NCI-H1105 (cell line): ENCODE data around the gene BORCS6.

Experiments
- DNase-seq: peaks from one replicate; lab custom pipeline; 2025; lab: John Stamatoyannopoulos, UW

Gene BORCS6

DNA sequence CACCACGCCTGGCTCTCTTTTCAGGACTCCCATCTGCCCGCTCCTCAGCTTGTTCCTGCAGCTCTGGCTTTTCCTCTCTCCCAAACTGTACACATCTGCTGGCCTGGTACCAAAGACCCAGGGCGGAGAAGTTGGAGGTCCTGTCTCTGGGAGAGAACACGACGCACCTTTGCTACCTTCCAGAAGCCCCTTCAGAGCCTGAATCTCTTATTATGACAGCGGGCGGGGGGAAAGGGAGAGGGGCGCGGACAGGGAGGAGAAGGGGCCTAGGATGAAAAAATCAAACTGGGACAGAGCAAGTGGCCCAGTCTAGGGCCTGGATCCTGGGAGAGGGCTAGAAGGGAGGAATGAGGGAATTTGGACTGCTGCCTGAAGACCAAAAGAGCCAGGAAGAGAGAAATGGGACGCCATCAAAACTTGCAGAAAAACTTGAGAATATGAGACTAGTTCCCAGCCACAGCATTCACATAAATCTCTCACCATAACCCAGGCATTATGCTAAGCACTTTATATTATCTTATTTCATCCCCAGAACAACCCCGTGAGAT, 35.3 kb downstream of the BORCS6 start:
- no peak for DNase-seq

DNA sequence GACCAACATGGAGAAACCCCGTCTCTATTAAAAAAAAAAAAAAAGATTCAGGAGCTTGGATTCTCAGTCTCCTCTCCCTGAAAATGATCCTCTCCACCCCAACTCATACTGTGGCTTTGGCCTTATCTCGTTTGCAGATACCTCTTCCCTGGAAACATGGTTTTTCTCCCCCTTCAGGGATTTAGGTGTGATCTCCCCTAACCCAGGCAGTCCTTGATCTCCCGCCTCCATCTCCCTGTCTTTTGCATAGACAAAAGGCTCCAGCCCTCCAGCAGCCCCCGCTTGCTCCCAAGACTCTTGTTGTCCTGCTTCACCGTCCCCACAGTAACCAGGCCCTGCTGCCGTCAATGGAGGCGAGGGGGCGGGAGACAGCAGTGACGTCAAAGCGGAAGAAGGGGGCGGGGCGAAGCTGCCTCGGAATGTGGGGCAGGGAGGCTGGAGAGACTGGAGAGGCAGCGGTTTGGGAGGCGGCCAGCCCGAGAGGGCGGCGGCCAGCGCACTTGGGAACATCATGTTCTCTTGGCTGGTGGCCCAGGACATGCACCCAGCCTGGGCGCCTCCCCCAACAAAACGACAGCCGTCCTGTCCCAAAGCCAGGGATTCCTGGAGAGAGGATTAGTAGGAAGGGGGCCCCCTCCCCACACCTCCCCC, 35.9 kb downstream of the BORCS6 start:
- peak; percentile 64 for DNase-seq

DNA sequence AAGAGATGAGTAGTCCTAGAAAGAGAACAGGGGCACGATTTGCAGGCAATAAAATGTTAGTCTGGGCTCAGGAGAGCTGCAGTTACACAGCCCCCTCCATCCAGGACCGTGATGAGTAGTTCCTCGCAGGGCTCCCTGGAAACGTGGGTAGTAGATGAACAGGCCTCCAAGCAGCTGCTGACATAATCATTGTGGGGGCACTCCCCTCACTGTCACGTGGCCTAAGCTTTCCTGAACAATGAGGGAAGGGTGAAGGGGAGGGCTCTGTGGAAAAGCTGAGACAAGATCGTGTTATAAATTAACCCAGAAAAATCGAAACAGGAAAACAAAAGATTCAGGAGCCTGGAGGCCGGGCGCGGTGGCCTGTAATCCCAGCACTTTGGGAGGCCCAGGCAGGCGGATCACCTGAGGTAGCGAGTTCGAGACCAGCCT, 36.4 kb downstream of the BORCS6 start:
- DNase-seq = no peak

DNA sequence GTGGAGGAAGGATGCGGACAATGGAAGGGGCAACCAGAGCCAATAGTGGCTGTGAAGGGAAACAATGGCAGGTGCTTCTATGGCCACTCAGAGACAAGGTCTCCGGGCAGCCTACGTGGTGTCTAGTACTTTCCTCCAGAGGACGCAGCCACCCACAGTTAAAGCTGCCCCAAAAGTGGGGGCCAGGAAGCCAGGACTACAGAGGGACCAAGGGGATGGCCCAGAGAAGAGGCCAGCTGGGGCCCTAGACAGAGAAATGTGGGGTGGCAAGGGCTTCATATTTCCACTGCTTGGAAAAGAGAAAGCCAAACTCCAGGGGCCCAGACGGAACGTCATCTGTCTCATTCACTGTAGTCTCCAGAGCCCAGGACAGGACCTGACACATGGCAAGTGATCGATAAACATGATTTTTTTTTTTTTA, 36.9 kb downstream of the BORCS6 start:
- no peak for DNase-seq

DNA sequence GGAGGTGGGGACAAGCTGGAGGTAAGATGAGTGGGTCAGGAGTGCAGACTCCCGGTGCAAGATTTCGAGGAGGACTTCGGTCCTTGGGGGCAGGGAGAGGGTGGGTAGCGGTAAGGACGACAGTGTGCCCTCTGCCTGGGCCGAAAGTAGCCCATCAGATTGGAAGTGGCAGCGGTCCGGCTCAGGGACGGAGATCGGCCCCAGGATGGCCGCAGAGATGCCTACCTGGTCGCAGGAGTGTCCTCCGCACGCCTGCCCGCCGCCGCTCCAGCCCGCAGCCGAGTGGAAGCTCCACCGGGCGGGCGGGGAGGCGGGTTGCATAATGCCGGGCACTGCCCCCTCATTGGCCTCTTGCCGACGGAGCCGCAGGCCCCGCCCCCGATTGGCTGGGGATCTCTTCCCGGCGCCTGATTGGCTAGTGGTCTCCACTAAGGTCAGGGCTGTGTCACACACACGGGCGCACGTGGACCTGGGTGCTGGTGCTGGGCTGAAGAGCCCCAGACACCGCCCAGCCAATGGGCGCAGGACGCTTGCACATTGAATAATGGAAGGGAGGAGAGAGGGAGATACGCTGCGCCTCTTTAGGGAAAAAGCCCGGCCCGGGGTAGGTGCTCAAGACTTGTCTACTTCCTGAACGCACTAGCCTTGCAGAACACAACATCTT, 37.7 kb downstream of the BORCS6 start, which contains the start of gene PER1:
PER1 (minus strand) TSS at position 293 of the 664 bp plus-strand sequence. CDS start 1,698 bp downstream, outside the sequence.
- DNase-seq = peak; percentile 92

DNA sequence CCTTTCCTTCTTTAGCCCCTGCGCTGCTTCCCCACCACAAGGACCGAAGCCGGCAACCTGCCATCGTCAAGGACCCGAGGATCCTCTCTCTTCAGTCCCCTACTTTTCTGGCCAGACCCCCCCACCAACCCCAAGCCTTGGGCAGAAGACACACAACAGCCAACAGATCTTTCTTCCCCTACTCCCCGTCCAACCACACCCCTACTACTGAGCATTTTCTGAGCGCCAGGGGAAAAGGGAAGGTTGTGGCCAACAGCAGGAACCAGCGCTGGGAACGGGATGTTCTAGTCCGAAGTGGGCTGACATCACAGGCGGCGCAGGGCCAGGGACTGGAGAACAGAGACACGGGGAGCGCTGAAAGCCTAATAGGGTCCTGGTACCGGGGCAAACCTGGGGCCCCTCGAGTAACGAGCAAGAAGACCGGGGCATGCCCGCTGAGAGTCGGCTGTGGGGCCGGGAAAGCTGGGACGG, 38.3 kb downstream of the BORCS6 start:
- peak; percentile 23 for DNase-seq

DNA sequence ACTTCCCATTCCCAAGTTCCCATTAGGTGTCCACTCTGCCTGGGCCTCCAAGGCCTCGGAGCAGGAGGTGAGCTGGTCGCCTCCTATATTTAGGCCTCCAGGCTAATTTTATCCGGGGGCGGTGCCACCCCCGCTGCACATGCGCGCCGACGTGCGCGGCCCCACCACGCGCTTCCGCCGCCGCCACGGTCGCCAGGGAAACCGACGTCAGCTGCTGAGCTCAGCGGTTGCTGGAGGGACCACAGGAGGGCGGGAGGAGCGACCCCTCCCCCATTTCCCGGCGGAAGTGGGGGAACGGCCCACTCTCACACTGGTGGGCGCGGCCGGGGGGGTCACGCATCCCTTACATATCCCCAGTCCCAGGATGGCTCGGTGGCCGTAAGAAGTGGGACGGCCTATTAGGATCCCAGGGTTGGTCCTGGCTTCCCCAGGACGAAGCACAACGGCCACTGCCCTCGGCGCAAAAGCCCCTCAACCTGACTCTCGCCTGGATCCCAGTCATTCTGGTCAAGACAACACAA, 38.8 kb downstream of the BORCS6 start:
- DNase-seq = peak; percentile 91

DNA sequence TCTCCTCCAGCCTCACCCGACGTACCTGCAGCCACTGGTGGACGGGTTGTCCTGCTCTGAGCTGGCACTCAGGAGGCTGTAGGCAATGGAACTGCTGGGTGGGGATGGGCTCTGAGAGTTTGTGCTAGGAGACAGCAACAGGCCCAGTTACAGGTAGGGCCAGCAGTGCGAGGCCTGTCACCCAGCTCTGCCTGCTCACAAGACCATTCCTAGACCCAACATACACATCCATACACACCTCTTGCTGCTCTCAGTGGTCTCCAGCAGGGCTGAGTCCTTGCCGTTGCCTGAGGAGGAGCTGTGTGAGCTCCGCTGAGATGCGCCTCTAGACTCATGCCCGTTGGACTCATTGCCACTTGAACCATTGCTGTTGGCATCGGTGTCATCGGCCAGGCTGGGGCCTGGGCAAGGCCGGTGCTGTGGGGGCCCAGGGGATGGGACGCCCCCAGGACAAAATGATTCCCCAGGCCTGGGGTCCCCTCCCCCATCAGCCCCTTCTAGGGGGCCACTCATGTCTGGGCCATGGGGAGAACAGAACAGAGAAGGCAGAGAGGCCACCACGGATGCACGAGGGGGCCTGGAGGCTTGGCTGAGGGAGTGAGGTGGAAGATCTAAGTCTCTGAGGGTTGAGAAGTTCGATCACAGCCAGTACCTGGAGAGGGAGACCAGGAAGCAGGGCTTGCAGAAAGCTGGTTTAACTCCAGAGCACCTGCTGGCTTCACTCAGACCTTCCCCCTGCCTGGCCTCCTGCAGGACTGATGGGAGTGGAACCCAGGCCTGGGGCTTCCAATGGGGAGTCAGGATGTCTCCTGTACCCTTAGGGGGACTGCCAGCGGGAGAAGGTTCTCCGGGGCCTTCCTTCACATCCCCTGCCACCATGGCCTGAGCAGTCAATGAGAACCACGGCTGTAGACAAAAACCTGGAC, 39.5 kb downstream of the BORCS6 start:
- no peak for DNase-seq

DNA sequence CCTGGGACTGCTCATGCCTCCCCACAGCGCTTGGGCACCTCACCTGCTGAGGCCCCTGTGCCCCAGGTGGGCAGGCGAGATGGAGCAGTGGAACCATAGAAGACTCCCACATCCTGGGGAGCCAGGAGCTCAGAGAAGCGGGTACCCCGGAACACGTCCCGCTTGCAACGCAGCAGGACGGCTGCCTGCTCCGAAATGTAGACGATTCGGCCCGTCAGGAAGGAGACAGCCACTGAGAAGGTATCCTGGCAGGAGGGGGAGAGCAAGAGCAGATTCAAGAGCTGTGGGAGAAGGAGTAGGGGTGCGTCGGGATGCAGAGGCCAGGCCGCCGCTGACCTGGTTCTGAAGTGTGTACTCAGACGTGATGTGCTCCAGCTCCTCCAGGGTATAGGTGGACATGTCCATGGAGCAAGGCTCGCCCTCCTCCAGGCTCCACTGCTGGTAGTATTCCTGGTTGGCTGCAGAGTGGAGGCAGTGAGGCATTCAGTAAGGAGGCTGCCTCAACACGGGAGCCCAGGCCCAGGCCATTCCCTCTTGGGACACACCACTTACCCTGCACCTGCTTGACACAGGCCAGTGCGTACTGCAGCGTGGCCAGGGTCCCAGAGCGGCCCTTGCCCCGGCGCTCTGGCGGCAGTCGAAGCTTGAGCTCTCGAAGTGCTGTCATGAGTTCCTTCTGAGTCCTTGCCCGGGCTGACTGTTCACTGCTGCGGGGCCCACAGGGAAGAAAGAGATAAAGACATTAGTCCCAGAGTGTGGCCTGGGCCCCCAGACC, 40.4 kb downstream of the BORCS6 start:
- DNase-seq = no peak

DNA sequence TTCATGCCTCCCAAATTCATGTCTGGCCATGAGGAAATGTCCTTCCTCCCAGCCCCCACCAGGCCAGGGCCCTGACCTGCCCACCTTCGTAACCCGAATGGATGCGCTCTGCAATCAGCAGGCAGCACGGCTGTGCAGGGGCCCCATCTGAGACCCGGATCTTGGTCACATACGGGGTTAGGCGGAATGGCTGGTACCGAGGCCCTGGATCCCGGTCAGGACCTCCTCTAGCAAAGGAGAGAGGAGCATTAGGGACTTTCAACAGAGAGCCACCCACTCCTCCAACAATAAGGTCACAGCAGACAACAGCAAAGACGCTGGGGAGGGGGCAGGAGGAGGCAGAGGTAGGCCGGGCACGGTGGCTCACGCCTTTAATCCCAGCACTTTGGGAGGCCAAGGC, 41.4 kb downstream of the BORCS6 start:
- DNase-seq = no peak

DNA sequence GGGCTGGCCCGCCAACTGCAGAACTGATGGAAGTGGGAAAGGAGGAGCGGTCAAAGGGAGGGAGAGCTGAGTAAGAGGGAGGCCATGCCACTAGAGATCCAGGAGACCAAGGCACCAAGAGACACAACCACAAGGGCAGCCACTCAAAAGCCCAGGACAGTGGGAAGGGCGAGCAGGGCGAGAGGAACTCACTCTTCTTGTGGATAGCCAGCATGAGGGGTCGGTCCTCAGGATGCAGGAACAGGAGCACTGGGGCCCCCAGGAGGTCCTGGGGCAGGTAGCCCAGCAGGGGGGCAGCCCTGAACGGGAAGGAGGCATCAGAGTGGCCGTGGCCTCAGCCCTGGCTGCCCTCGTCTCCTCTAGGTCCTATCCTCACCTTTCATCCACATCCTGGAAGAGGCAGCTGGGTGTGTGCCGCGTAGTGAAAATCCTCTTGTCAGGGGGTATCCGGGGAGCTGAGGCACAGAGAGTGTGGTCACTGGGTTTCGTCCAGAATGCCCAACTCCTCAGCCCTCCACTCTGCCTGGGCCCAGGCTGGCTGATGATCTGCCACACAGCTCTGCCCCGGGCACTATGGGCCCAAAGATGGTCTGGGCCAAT, 42.1 kb downstream of the BORCS6 start:
- DNase-seq = no peak

DNA sequence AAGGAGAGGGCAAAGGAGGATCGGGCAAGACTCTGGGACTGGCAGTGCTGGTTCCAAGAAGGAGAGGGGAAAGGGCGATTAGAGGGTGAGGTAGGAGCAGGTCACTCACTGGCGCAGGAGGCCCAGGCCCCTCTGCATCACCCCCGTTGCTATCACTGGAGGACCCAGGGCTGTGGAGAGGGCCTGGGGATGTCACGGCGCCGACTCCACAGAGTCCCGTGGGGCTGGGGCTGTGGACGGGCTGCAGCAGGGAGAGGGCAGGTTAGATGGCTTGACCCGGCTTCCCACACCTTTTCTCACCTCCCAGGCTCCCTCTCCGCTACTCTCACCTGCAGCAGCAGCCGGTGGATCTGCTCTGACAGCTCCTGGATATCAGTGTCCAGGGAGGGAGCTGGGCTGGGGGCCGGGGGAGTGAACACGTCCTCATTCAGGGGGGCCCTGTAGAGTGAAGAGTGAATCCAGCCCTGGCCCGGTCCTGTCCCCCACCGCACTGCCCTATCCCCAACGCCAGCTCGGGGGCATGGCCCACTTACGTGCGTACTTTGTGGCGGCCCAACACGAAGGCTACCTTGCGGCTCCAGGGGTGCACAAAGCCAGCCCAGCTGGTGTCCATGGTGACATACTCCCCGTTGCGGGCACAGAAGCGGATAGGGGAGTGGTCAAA, 42.7 kb downstream of the BORCS6 start:
- DNase-seq = no peak

DNA sequence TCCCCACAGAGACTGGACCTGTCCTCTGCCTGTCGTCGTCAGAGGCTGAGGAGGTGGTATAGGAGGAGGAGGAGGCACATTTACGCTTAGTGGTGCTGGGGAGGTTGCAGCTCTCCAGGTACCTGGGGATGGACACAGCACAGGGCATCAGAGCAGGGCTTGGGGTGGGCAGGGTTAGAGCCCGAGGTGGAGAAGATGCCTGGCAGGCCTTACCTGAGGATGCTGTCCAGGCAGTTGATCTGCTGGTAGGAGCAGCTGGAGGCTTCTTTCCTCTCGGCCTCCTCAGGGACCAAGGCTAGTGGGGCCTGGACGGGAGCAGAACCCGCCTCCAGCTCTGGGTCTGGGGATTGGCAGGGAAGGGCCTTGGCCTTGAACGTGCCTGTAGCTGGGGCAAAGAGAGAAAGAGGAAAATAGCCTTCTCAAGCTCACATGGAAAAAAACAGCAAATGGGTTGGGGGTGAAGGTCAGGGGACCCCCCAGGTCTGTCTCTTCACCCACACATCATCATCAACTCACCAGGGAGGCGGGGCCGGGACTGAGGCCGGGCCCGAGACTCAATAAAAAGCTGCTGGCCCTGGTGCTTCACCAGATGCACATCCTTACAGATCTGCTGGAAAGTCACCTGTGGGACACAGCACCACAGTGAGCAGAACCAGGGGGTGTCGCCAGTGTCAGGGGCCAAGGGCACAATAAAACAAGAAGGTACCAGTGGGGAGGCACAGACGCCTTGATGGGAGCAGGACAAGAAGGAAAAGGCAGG, 43.4 kb downstream of the BORCS6 start:
- no peak for DNase-seq

DNA sequence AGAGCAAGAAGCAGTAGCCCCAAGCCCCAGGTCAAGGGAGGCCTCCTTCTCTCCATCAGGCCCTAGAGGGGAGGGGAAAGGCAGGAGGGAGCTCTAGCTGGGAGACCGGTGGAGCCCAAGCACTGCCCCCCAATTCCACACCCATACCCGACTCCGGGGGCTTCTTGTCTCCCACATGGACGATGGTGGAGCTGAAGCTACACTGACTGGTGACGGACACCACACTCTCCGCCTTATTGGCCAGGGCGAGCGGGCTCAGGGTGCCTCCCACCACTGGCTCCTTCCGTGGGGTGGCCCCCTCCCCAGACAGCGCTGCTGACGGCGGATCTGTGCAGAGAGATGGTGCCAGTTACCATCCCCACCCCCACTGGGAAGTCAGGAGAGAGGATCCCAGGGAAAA, 44.2 kb downstream of the BORCS6 start:
- no peak for DNase-seq

DNA sequence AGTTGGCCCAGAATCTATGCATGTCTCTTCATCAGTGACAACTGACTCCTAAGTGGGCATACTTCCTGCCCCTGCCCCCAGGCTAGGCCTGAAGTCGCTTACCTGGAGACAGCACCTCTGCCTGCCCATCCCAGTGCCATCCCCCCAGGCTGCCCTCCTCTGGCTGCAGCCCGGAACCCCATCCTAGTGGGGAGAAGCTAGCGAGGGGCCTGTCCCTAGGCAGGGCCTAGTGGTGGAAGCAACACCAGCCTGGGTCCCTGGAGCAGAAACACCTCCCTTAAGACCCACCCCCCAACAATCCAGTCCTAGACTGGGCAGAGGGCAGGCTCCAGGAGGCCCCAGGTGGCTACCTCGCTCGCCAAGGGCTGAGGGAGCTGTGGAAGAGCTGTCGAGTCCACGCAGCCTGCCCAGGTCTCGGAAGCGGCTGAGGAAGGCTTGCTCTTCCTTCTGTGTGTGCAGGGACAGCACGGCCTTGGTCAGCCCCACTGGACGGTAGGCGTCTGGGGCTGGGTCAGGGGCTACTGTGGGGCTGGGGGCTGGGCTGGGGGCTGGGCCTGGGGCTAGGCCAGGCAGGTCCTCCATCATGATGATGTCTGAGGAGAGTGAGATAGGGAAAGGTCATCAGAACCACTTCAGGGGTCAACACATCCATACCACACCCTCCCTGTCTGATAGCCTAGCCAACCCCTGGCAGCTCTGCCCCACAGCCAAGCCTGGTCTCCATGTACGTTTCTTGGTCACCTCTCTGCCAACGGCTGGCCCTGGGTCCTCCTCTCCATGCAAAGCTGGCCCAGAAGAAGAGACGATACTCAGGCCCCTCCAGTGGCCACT, 45.4 kb downstream of the BORCS6 start:
- DNase-seq = no peak

DNA sequence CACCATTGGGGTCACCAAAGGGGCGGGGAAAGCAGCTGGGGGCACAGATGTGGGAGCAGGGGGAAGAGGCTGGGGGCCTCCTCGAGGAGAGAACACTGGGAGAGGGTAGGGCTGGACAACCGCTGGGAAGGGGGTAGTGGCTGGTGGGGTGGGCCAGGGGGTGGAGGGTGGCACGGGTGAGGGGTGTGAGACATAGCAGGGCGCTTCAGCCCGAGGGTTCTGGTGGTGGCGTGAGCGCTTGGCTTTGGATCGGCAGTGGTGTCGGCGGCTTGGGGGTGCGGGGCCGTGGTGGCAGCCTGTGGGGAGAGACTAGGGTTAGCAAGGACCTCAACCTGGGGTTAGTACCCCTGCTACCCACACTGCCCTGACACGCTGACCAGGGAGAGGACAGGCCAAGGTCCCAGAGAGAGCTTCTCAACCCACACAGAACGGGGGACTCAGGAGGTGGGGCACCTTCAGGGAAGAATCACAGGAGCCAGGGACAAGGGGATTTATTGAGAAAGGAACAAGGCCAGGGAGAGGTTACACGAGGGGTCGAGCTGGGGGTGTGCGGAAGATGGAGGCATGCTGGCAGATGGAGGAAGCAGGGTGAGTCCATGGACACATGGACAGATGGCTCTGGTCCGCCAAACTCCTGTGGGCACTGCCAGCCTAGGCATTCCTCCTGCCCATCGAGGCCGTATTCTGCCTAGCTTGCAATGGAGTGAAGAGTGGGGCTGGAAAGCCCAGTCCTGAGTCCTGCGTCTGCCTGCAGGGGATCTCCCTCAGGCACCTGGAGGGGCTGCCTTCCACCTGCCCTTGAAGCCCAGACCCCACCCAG, 46.2 kb downstream of the BORCS6 start:
- DNase-seq = no peak

DNA sequence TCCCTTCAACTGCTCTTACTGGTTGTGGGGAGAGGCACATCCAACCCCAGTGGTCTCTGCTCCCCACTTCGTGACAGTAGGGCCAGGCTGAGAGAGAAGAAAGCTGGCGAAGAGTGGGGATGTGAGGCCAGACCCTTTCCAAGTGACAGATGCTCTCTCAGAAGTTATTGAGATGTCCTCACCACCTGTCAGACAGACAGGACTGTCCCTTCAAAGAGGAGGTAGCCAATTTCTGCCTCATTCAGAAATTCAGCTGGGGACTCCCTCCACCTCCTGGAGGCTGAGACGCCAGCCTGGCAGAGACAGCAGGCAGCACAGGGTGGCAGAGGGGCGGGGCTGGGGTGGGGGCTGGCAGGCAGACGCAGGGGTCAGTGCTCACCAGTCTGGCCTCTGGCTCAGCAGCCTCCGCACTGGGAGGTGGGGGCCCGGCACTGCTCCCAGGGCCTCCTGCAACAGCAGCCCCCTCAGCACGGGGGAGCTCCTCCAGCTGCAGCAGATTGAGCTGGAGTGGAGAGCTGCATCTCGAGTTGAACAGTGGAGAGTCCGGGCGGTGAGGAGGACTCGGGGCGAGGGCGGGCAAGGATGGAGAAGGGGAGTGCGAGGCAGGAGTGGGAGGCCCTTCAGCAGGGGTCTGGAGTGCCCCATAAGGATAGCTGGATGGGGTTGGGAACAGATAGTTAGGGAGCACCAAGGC, 46.9 kb downstream of the BORCS6 start:
- no peak for DNase-seq
